Measurements from ENCODE around the gene ABI3.

Gene ABI3

GRCh38 chr17:49219987-49220386 is 9.5 kb downstream of the ABI3 start:
- H3K4me3 ChIP-seq (replicated peaks; ENCODE audit: low read depth, low read length) = no peak overlapping the region
- DNase-seq (ENCODE audit: low read depth) = no peak
- TF ChIP-seq, protein P1, sequence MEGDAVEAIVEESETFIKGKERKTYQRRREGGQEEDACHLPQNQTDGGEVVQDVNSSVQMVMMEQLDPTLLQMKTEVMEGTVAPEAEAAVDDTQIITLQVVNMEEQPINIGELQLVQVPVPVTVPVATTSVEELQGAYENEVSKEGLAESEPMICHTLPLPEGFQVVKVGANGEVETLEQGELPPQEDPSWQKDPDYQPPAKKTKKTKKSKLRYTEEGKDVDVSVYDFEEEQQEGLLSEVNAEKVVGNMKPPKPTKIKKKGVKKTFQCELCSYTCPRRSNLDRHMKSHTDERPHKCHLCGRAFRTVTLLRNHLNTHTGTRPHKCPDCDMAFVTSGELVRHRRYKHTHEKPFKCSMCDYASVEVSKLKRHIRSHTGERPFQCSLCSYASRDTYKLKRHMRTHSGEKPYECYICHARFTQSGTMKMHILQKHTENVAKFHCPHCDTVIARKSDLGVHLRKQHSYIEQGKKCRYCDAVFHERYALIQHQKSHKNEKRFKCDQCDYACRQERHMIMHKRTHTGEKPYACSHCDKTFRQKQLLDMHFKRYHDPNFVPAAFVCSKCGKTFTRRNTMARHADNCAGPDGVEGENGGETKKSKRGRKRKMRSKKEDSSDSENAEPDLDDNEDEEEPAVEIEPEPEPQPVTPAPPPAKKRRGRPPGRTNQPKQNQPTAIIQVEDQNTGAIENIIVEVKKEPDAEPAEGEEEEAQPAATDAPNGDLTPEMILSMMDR (IDR thresholded peaks at IDR 0.05; ENCODE audit: low read length, missing control alignments) = no peak

GRCh38 chr17:49223168-49223516 is 12.6 kb downstream of the ABI3 start:
- DNase-seq (ENCODE audit: low read depth) = no peak
- no peak overlapping the region for H3K4me3 ChIP-seq (replicated peaks; ENCODE audit: low read depth, low read length)
- TF ChIP-seq, protein P1 (IDR thresholded peaks at IDR 0.05; ENCODE audit: low read length, missing control alignments) = no peak

DNA sequence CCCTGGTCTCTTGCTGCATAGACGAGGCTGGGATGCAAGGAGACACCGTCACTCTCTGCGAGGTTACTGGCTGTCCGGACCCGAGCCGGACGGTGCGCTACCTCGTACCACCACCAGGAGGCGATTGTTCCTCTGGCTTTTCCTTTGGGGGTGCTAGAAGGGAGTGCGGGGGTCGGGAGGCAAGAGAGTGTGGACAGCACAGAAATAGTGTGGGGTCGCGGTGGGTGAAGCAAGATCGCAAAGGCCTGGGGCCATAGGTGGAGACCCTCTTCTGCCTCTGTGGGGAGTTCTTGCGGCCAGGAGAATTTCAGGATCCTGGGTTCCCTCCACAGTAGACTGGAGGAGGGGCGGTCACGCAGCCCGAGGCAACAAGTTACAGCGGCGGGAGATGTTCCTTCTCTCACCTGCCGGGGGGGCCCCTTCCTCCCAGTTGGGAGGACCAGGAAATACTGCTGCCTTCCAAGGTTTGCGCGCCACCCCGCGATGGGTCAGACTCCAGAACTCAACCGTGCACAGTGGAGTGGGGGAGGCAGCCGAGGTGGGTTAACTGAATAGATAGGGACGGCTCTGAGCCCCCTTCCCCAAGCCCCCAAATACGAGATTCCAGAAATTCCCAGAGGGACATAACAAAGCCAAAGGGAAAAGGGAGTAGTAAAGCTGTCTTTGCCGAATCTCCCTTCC is 13.2 kb downstream of the ABI3 start:
- TF ChIP-seq, protein P1 (IDR thresholded peaks at IDR 0.05; ENCODE audit: low read length, missing control alignments) = peak; percentile 85
- peak; percentile 22 for DNase-seq (ENCODE audit: low read depth)
- H3K4me3 ChIP-seq (replicated peaks; ENCODE audit: low read depth, low read length) = no peak overlapping the region

DNA sequence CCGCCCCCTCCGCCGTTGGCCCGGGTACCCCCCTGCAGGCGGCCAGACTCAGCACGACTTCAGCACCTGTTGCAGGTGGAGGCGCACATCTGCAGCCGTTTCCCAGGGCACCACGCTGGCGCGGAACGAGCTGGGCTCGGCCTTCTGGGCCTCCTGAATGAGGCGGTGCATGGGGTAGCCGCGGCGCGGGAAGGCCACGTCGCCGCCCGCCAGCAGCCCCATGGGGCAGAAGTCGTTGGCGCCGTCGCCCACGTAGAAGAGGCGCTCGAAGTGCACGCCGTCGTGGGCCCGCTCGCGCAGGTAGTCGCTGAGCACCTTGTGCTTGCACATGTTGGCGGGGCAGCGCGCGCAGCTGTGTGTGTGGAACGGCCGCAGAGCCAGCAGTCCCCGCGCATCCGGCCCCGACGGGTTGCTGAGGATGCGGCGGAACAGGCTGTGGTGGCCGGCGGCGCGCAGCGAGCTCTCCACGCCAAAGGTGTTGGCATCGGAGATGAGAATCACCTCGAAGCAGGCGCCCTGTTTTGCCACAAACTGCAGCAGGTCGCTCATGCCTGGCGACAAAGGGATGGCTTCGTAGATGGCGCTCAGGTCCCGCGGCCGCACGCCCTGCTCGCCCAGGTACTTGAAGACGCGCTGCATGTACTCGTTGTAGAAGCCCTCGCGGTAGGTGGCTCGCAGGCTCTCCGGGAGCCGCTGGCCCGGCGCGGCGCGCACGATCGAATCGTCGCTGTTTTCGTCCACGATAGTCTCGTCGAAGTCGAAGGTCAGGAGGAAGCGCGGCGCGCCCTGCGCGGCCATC is 13.9 kb downstream of the ABI3 start:
- no peak overlapping the region for H3K4me3 ChIP-seq (replicated peaks; ENCODE audit: low read depth, low read length)
- DNase-seq (ENCODE audit: low read depth) = no peak
- TF ChIP-seq, protein P1 (IDR thresholded peaks at IDR 0.05; ENCODE audit: low read length, missing control alignments) = no peak

DNA sequence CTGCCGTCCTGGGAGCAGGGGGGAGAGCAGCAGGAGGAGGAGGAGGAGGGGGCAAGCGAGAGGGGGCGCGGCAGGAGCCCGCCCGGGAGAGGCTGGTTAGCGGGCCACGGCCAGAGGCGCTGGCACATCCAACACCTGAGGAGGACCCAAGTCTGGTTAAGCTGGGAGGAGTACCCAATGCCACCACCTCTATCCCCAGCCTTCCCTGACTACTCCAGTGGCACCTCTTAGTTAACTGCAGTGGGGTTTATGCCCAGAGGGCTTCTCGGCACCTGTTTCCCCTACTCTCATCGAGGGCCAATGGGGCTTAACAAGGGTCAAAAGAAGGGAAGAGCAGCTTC is 14.5 kb downstream of the ABI3 start:
- H3K4me3 ChIP-seq (replicated peaks; ENCODE audit: low read depth, low read length) = no peak overlapping the region
- DNase-seq (ENCODE audit: low read depth) = no peak
- TF ChIP-seq, protein P1 (IDR thresholded peaks at IDR 0.05; ENCODE audit: low read length, missing control alignments) = no peak

DNA sequence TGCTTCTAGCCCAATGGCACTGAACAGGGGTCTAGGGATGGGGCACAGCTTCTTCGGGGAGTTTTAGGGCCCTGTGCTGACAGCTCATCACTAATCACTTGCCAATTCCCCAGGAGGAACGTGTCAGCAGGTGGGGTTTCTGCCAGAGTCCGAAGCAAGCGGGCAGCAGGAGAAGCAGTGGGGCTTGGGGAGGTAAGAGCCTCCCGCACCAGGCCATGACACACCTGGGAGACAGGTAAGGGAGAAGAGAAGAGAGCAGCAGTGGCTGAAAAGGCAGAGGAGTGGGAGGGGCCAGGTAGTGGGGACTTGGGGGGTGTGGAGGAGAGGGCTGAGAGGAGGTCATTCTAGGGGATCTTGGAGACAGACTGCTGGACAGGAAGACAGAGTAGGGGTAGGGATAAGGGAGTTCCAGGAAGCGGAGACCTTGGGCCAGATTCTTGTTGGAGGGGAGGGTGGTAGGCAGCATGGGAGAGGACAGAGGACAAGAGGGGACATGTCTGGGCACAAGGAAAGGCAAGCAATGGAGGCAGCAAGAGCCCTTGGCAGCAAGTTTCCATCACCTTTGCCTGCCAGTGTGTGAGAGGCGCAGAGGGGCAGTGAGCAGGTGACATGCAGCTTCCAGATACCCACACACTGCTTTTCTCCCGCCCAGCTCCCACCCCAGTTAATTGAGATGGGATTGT is 15.2 kb downstream of the ABI3 start:
- no peak for DNase-seq (ENCODE audit: low read depth)
- TF ChIP-seq, protein P1 (IDR thresholded peaks at IDR 0.05; ENCODE audit: low read length, missing control alignments) = no peak
- no peak overlapping the region for H3K4me3 ChIP-seq (replicated peaks; ENCODE audit: low read depth, low read length)
